ENCODE measurements around the gene MRI1.
A peak's percentile ranks its signal among the peaks of the same experiment; 100 is the strongest.
"Not testable (repeated sequence)": the region's sequence is repeated elsewhere in the genome, so short reads cannot be mapped to it uniquely, and the experiment has no call there.

Gene MRI1

DNA sequence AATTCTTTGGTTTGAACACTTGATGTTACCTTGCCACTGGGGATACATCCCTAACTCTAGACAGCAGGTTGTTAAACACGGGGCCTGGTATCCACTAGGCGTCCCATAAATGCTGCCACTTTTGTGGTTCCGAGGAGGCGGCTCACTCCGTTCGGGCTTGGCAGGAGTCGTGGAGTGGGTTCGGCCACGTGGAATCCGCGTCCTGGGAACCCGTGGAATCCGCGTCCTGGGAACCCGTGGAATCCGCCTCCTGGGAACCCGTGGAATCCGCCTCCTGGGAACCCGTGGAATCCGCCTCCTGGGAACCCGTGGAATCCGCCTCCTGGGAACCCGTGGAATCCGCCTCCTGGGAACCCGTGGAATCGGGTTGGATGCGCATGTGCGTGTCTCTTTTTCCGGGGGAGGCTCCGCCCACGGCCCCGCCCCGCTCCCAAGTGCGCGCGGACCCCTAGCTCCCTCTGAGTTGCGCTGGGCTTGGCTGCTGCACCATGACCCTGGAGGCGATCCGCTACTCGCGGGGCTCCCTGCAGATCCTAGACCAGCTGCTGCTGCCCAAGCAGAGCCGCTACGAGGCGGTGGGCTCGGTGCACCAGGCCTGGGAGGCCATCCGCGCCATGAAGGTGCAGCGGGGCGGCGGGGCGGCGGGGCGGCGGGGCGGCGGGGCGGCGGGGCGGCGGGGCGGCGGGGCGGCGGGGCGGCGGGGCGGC, at the start of gene MRI1:
Gene MRI1 (plus strand): TSS at position 422 of the 707 bp plus-strand sequence. CDS start 67 bp downstream, at position 489.
- DNase-seq = peak; percentile 59 to 68

DNA sequence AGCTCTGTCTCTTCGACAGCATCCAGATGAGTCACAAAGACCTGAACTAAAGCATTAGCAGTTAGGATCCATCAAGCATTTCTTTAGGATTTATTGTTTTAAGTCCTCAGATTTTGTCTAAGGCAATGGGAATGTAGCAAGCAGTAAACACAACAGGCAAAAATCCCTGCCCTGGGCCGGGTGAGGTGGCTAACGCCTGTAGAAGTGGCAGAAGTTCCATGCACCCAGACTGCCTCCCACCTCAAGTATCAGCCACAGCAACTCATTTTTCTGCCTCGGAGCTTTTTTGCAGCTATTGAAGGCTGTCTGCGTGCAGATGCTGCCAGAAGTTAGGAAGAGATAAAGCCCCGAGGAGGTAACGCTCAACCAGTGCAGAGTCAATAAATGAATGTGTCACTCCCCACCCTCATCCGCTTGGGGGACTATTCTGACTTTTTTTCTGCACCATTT, 47.1 kb upstream of the MRI1 start:
- DNase-seq = no peak

DNA sequence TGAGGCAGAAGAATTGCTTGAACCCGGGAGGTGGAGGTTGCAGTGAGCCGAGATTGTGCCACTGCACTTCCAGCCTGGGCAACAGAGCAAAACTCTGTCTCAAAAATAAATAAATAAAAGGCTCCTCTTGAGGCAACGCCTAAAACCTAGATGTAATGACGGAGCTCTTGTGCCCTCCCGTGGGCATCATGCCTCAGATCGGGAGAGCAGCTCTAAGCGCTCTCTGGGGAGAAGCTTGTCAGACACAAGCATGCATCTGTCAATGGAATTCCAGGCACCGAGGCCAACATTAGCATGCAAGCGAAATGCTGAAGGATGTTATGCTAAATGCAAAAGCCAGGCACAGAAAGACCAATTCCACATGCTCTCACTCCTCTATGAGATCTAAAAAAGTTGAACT, 45.6 kb upstream of the MRI1 start:
- no peak for DNase-seq

DNA sequence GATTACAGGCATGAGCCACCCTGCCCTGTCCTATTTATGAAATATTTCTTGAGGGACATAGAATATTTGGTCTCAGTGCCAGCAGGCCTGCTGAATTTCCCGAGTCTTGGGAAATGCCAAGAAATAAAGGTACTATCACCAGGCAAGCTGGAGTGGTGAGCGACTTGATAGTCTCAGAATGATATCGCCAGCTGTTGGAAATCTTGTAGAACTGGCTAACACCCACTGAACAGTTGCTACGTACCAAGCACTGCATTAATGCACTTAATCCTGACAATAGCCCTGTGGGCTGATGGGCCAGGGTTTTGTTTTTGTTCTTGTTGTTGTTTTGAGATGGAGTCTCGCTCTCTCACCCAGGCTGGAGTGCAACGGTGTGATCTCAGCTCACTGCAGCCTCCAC, 42.2 kb upstream of the MRI1 start:
- DNase-seq = no peak

DNA sequence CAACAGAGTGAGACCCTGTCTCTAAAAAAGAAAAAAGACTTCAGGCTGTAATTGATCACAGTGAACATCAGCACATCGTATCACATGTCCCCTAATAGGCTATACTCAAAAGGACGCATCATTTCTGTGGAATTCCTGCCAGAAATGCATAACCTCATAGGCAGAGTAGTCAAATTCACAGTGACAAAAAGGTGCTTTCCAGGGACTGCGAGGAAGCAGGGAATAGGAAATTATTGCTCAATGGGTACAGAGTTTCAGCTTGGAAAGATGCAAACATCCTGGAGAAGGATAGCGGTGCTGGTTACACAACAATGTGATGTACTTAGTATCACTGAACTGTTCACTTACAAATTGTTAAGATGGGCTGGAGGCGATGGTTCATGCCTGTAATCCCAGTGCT, 41.1 kb upstream of the MRI1 start:
- DNase-seq = no peak

DNA sequence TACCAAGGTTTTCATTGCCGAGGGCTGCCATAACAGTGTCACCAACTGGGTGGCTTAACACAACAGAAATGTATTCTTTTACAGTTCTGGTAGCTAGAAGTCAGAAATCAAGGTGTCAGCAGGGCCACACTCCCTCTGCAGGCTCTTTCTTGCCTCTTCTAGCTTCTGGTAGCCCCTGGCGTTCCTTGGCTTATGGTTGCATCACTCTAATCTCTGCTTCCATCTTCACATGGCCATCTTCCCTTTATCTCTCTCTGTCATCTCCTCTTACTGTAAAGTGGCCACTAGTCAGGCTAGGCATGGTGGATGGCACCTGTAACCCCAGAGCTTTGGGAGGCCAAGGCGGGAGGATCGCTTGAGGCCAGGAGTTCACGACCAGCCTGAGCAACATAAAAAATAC, 38.0 kb upstream of the MRI1 start:
- DNase-seq = no peak

DNA sequence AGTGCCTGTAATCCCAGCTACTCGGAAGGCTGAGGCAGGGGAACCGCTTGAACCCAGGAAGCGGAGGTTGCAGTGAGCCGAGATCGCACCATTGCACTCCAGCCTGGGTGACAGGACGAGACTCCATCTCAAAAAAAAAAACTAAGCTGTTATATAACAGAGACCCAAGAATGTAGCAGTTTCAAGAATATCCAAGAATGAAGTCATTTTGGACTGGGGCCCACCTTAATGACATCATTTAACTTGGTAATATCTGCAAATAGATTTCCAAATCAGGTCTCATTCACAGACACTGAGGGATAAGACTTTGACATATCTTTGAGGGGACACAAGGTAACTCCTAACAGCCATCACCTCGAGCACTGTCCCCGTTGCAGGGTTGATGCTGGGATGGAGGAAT, 36.5 kb upstream of the MRI1 start:
- no peak for DNase-seq

DNA sequence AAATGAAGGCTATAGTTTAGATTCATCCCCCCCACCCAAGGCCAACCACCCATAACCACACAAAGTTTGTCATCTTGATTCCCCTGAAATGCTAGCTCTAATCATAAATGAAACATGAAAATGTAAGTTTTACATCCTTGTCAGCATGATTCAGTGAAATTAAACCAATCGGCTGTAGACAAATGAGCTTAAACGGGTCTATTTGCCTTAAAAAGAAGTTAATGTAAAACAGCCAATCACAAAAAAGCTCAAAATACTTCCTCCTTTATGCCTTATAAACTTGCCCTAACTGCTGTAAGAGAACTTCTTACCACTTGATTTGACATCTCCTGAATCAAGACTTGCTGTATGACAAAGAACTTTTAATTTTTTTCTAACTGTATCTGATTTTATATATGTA, 34.5 kb upstream of the MRI1 start:
- no peak for DNase-seq

DNA sequence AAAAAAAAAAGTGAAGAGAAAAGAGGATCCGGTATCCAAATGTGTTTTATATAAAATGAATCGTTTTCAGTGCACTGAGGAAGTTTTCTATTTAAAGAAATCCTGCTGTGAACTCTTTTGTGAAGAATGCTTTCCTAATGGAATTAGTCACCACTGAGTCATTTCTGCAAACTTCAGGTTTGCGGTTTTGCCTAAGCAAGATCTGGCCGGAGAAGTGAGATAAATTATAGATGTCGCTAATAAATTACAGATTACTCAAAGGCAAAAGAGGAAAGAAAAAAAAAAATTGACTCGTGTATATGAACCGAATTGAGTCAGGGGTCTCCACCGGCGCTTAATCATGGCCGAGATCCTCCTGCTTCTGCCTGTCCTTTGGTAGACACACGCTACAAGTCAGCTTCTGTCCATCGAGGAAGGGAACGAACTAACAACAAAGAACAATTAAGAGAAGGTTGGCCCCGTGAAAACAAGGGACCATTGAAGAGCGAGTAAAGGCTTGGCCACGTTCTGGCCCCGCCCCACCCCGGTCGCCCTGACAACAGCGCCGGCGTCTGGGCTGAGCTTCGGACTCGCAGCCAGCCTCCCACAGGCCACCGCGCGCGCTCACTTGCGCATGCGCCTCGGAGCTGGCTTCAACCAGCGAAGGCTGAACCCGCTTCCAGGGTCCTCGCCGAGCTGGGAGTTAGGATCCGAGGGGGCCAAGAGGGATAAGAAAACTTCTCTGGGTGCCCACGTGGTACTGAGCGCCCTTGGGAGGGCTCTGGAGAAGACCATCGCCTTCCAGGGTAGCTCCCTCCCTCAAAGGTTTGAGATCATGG, 33.0 kb upstream of the MRI1 start:
- DNase-seq = peak; percentile 89 to 93

DNA sequence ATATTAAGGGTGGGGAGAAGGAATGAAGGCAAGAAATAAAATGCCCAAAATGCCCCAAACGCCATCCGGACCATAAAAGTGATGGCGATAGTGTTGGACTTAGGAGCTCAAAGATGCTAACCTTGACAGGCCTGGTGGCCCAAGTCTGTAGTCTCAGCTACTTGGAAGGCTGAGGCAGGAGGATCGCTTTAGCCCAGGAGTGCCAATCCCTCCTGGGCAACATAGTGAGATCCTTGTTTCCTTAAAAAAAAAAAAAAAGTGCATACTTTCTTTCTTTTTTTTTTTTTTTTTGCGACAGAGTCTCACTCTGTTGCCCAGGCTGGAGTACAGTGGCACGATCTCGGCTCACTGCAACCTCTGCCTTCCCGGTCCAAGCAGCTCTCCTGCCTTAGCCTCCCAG, 32.0 kb upstream of the MRI1 start:
- no peak for DNase-seq

DNA sequence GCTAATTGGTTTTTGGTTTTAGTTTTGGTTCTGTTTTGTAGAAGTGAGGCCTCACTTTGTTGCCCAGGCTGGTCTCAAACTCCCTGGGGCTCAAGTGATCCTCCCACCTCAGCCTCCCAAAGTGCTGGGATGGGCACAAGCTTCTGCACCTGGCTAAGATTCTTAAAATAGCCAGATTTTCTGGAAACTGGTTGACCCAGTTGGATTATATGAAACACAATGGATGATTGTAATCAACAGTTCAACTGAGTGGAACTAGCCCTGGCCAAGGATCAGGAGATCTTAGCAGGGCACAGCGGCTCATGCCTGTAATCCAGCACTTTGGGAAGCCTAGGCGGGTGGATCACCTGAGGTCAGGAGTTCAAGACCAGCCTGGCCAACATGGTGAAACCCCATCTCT, 29.6 kb upstream of the MRI1 start:
- no peak for DNase-seq

DNA sequence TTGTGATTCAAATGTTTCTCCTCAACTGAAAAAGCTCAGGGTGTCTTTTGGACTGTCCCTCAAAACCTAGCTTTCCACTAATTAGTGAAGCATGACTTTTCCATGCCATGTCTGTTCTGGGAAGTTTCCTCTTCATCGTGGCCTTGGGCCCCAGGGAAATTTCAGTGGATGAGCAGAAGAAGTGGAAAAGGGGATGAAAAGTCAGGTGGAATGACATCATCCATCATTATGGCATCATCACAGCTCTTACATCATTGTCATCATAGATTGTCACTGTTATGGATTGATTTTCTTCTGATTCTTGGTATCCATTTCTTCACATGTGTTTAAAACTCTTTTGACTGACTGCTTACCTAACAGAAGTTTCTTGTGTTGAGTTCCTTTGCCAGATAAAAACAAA, 26.2 kb upstream of the MRI1 start:
- no peak for DNase-seq

DNA sequence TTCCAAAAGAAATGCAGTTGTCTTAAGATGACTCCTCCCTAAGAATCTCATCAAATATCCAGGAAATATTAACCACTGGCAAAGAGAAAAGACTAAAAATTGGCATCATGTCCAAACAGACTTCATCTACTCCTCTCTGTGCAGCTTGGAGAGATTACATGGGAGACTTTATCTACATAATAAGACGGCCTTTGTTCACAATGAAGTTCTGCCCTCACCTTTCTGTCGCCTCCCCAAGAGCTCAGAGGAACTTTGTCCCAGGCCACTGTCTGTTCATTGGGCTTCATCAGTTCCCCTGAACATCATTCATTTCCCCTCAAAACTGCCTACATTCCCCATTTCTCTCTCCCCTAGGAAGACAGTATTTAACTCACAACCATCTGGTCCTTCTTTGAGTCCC, 22.4 kb upstream of the MRI1 start:
- DNase-seq = no peak

DNA sequence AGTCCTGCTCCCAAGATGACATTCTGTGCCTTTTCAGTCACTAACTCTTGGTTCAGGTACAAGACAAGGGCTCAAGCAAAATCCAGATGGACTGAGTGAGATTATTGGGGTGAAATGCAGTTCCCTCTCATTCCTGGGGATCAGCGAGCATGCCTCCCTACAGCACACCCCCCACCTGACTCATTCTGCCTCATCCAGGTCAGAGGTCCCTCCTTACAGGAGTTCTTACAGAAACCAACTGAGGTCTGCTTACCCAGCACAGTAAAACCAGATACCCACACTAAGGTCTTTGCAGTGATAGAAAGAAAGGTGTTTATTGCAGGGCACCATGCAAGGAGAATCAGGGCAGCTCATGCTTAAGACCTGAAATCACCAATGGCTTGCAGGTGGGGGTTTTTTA, 21.6 kb upstream of the MRI1 start:
- no peak for DNase-seq

DNA sequence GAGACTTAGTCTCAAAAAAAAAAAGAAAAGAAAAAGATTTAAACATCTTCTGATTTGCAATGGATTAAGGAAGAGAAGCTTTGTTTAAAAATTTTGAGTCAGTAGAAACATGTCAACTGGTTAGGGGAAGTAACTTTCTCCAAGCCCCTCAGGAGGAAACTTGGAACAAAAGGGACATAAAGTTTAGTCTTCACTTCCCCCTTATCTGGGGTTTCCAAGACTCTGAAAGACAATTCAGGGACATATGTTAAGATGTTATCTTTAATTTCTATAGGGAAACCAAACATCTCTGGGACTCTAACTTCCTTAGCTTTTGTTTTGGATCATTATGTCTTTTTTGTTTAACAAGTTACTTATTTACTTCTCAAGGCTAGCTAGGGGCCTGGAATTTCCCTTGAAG, 20.1 kb upstream of the MRI1 start:
- no peak for DNase-seq

DNA sequence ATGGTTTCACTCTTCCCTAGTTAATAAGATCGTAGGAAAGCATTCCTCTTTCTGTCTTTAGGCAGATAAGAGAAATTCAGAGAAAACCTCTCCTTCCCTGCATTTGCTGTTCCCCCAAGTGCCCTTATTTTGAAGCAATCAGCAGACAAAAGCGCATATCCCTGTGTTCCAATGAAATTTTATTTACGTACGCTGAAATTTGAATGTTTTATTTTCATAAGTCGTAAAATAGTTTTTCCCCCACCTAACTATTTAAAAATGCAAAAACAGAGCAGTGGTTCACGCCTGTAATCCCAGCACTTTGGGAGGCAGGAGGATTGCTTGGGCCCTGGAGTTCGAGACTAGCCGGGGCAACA, 17.2 kb upstream of the MRI1 start:
- no peak for DNase-seq

DNA sequence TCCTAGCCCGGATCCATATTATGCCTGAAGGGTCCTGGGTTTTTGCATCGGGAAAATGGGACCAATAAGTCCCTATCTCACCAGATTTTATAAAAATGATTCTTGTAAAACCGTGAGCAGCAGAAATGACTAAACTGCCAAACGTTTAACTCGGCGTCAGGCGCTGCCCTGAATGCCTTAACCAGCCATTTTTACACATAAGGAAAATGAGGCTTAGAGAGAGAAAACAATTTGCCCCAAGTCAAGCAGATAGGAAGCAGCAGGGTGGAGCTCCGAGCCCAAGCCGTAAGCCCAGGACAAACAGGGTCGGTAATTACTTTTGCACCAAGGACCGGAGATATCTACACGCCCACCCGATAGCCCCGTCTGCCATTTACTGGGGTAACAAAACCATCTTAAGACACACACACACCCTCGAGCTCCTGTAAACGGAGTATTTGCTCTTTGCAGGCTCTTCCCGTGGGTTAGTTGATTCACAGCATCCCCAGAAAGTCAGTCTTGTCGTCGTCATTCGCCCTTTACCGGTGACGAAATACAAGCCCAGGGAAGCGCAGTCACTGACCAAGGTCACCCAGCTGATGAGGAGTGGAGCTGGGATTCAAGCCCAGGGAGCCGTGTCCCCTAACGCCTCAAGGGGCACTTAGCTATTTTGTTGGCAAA, 16.0 kb upstream of the MRI1 start:
- DNase-seq = peak in 1 of 2 experiments; percentile 15

DNA sequence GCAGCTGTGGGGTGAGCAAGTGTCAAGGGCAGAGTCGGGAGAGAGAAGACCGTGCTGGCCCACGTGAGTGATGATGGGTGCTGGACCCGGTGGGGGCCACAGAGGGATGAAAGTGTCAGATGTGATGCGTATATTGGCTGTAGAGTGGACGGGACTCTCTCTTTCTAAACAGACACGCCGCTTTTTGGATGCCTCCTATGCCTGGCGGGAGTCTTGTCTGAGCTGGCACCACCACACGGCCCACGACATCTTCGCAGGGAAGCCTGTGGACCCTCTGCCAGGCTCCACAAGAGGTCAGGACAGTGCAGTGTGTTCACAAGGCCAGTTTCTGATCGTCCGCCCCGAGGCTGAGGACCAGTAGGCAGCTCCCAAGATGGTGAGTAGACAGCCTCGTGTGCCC, 12.9 kb upstream of the MRI1 start:
- DNase-seq = no peak

DNA sequence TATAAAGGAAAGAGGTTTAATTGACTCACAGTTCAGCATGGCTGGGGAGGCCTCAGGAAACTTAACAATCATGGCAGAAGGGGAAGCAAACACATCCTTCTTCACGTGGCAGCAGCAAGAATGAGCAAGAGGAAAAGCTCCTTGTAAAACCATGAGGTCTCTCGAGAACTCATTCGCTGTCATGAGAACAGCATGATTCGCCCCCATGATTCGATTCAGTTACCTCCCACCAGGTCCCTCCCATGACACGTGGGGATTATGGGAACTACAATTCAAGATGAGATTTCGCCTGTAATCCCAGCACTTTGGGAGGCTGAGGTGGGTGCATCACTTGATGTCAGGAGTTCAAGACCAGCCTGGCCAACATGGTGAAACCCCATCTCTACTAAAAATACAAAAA, 10.7 kb upstream of the MRI1 start:
- not testable (repeated sequence) for DNase-seq

DNA sequence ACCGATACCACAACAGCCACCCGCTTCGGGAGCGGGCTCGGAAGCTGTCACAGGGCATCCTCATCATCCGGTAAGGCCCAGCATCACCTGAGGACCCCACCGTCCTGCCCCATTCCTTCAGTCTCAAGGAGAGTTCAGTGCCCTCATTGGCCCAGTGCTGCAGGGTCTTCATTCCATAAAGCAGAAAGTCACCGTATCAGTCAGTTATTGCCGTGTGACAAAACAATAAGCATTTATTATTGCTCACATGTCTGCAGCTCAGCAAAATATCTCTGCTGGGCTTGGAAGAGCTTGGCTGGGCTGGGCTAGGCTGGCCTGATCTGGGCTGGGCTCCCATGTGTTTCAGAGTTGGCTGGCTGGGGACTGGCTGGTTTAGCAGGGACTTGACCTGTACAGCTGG, 8.1 kb upstream of the MRI1 start:
- DNase-seq = no peak

DNA sequence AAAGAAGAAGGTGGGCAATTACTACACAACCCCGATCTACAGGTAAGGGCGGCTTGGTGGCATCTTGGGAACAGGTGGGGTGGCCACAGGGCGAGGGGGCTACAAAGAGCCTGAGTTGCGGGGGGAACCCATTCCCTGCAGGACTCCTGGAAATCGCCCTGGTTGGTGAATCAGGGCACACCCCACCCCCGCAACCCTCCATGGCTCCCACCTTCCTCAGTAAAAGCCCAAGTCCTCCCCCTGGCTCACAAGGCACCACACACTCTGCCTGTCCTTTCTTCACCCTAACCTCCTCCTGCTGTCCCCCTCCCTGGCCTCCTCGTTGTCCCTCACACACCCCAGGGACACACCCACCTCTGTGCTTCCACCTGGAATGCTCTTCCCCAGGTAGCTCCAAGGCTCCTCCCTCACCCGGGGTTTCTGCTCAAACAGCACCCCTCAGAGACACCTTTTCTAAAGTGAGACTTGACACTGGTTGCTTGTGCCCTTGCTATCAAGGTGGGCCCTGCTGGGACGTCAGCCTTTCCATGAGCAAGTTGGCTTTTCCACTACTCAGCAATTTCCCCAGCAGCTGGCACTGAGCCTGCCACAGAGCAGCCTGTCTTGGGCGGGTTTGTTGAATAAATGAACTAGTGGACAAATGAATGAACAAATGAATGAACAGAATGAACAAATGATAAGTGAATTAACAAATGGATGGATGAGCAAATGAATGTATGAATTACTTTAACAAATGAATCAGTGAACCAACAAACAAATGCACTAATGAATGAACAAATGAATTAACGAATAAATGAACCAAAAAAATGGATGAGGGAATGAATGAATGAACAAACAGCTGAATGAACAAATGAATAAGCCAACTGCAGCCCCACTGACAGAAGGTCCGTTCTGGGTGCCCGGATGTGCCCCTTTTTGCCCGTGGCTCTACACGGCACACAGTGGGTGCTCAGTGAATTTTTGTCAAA, 6.2 kb upstream of the MRI1 start:
- DNase-seq = no peak

DNA sequence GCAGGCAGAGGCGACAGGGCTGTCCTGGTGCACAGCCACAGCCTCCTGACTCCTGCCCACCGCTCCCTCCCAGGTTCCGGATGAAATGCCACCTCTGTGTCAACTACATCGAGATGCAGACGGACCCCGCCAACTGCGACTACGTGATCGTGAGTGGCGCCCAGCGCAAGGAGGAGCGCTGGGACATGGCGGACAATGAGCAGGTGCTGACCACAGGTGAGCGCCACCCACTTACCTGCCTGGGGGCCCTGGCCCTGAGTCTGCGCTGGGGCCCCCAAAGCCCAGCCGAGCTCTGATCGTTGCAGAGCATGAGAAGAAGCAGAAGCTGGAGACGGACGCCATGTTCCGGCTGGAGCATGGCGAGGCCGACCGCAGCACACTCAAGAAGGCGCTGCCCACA, 5.5 kb upstream of the MRI1 start:
- no peak for DNase-seq

DNA sequence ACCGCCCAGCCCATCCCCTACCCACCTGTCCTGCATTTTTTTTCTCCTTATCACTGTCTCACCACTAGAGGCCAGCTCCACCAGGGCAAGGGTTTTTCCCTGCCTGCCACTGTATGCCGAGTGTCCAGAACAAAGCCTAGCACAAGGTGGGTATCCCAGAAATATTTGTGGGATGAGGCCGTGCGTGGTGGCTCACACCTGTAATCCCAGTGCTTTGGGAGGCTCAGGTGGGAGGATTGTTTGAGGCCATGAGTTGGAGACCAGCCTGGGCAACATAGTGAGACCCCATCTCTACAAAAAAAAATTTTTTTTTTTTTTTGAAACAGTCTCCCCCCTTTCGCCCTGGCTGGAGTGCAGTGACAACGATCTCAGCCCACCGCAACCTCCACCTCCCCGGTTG, 2.9 kb upstream of the MRI1 start:
- no peak for DNase-seq

Data from stimulated activated CD4-positive, alpha-beta T cell treated with anti-CD3 and anti-CD28 coated beads, Interleukin-4, amount 100 ng/mL, for 4 hours (primary cell).